HG02852 (cell line): Measurements from ENCODE around the gene GPAT2.
"Not testable (repeated sequence)": the region's sequence is repeated elsewhere in the genome, so short reads cannot be mapped to it uniquely, and the experiment has no call there.

ENCODE experiments used
- ATAC-seq: cut with Tn5 transposase; IDR thresholded peaks from one replicate; pipeline ENCODE4 v1.9.1; 2021; ENCODE audit warnings: mild to moderate bottlenecking, moderate library complexity; ENCODE audit not compliant: unreplicated experiment

Gene GPAT2

GRCh38 chr2:96034792-96035191 lies at the start of gene GPAT2:
Gene GPAT2, minus strand, starts transcription at chr2:96034916. Its CDS starts 2,557 bp downstream, at chr2:96032359.
- ATAC-seq = not testable (repeated sequence)

GRCh38 chr2:96083989-96084857 lies 49.5 kb upstream of the GPAT2 start:
- no peak for ATAC-seq

DNA sequence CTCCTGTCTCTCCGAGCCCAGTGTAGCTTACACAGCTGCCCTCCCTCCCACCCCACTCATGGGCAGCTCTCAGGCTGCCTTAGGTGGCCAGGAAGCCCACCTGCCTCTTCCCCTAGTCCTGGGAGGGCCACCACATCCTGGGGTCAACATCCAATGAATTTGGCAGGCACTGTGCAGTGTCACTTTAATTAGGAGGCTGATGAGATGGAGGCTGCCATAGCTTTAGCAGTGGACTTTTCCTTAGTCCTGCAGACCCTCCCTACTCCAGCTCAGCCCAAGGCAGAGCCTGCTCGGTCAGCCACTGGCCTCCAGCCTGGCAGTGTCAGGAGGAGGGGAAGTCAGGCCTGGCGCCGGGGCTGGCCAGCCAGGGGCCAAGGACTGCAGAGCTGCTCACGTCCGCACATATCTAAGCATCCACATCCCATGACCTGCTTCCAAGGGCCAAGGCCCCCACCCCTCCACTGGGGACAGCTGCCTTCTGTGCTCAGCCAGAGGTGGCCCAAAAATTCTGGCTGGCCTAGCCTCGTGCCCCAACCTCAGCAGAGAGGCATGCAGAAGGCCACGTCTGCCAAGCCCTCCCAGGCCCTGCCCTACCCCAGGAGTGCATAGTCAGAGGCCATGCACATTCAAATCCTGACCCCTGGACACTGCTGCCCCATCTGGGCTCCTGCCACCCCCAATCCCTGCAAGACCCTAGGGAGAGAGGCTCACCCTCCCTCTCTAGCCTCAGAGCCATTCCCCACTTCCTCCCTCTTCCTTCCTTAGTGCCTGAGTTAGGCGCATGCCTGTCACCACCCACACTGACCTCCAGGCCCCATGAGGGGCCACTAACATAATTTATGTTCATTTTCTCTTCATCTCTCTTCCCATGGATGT lies 48.6 kb upstream of the GPAT2 start:
- no peak for ATAC-seq

- no peak for ATAC-seq
Measured at GRCh38 chr2:96082211-96083063, 47.7 kb upstream of the GPAT2 start.

GRCh38 chr2:96081042-96081441 lies 46.3 kb upstream of the GPAT2 start:
- ATAC-seq = no peak

GRCh38 chr2:96075199-96075771 lies 40.6 kb upstream of the GPAT2 start:
- ATAC-seq = no peak

DNA sequence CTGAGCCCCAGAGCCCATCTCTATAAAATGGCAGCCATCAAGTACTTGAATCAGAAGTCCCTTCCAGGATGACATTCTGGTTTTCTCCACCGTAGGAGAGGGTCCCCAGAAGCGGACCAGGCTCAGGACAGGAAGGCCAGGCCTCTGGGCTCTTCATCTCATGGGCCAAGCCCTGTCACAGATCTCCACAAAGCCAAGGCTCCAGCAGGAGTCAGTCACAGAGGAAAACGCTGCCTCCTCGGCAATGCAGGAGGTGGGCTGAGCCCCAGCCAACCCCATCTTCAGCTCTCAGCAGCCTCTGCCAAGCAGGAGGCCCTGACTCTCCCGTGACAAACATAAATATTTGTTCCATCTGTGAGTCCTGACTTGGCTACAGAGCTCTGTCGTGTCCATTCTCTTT lies 39.4 kb upstream of the GPAT2 start:
- no peak for ATAC-seq

GRCh38 chr2:96073170-96073775 lies 38.6 kb upstream of the GPAT2 start:
- no peak for ATAC-seq

DNA sequence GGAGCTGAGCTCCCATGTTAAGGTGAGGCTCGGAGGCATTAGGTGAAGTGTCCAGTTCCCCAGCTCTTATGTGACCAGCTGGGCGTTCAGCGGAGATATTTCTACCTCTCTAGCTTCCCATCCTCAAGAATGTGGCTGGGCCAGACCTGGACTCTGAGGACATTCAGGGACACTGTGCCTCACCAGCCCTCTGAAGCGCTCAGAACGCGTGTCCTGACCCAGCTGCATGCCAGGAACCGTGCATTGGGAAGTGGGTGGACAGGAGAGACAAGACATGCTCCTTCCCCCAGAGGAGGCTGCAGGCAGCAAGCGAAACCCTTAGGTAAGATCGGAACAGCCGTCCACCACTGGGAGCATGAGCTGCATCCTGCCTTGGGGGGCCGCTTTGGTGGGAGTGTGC lies 38.0 kb upstream of the GPAT2 start:
- ATAC-seq = no peak

DNA sequence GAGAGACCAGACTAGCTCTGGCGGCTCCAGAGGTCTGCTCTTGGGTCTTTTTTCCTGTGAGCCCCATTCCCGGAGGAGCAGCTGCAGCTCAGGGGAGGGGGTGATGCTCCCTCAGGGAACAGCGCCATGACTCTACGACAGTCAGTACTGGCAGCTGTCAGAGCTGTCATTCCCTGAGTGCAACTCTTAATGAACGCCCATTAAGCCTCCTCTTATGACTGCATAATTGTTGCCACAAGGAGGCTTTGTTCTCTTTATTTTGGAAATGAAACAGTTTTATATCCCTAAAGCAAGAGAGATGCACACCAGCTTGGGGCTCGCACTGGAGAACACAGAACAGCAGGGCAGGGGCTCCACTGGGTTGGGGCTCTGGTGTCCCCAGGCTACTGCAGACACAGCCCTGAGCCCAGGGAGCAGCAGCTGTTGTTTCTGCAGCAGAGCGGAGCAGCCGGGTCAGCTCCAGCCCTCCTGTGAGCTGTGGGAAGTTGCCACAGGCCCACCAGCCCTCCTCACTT lies 37.3 kb upstream of the GPAT2 start:
- ATAC-seq = not testable (repeated sequence)

DNA sequence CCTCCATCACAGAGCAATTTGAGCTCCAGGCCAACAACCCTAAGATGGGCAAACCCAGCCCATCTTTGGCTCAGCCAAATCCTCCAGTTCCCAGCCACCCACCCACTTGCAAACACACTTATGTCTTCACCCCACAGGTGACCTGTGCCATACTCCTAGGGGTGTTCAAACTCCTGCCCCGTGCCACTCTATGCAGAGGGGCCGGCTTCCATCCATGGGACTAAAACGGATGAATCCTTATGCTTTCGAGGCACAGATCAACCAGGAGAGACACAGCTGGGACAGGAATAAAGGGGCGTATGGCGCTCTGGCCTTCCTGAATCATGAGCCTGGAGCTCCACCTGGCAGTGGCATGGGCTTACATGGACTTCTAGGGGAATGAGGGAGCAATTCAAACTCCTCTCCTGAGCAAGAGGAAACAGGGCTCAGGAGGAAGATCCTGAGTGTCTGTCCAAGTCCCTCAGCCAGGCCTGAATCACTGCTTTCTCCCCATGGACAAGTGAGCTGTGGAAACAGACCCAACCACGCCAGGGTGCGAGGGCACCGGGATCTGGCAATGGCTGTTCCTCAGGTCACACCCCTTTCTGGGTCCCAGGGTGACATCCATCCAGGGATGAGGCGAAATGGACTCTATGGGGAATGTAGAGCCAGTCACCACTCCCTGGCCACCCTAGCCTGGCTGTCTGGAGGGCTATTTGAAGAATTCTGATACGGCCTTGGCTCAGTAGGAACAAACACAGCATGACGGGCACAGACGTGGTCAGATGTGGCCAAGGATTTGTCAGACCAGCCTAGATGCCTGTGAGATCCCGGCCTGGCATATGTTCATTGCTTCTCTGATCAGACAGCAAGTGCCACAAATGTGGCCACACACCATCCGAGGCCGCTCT lies 36.6 kb upstream of the GPAT2 start:
- ATAC-seq = not testable (repeated sequence)

DNA sequence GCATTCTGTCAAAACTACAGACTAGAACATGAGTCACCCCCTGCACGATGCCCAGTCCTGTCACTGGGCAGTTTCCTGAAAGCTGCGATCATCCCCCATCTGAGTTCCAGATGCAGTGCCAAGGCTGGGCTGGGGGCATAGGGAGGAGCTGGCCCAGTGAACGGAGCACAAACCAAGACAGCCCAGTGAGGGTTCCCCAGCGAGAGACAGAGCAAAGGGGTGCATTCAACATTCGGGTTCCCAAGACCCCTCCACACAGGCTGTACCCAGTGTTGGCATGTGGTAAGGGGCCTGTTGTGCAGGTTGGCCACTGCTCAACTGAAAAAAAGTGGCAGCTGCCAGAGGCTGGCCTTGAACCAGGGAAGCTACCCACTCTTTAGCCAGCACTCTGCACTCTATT lies 35.6 kb upstream of the GPAT2 start:
- not testable (repeated sequence) for ATAC-seq

GRCh38 chr2:96069878-96070277 lies 35.2 kb upstream of the GPAT2 start:
- ATAC-seq = not testable (repeated sequence)

- not testable (repeated sequence) for ATAC-seq
Measured at GRCh38 chr2:96067902-96068581, 33.3 kb upstream of the GPAT2 start.

GRCh38 chr2:96067098-96067660 lies 32.5 kb upstream of the GPAT2 start:
- not testable (repeated sequence) for ATAC-seq

GRCh38 chr2:96066511-96066910 lies 31.8 kb upstream of the GPAT2 start:
- not testable (repeated sequence) for ATAC-seq

DNA sequence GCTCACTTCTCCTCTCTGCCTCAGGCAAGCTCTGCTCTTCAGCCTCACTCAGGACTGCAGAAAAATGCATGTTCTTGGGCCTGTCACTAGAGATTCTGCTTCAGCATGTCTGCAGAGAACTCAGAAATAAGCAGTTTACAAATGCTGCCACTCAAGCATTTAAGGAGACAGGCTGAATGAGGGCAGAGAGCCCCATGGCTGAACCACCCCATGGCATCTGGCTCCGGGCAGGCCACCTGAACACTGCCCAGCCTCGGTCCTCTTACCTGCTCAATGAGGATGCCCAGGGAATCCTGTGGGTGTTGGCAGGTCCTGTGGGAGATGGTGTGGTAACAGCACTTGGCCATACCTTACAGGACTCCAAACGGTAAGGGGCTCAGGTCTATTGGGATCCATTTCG lies 31.2 kb upstream of the GPAT2 start:
- not testable (repeated sequence) for ATAC-seq

DNA sequence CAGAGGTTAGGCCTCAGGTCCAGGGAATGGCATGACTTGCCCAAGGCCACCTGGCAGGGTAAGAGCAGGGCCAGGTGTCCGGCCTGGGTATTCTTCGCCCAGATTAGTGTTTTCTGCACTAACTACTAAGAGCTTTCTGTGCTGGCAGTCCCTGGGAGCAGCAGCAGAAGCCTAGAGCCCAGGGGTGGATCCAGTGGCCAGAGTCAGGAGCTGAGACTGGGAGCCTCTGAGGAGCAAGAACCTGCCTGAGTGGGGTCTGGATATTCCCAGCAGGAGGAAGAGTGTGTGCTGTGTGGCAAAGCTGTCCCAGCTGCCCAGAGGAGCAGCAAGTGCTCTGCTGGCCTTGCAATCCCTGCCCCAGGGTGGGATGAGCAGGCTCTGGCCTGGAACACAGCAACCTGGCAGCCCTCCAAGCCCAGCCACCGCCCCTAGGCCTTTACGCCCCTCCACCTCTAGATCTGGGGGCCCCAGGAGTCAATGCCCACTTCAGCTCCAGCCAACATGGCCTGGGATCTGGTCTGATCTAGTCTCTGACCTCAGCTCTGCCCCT lies 30.7 kb upstream of the GPAT2 start:
- no peak for ATAC-seq
